Endothelial cell of umbilical vein (primary cell): Measurements from ENCODE around the gene SNX25.

Experiments
- CTCF ChIP-seq, 2 donors: IDR thresholded peaks; 1 replicate in 1 of 2; 2 replicates in 1 of 2; pipeline ENCODE4 v1.5.1; 2011; ENCODE audit warnings: low read length in 2 of 2, mild to moderate bottlenecking in 2 of 2, moderate library complexity in 2 of 2, control low read depth in 1 of 2, inconsistent platforms in 1 of 2, low read depth in 1 of 2; ENCODE audit not compliant: insufficient read depth in 1 of 2; ENCODE audit errors: extremely low read depth in 1 of 2
- EZH2 ChIP-seq: IDR thresholded peaks from 2 replicates; pipeline ENCODE4 v1.6.1; 2012; ENCODE audit warnings: borderline replicate concordance, low read depth, mild to moderate bottlenecking, moderate library complexity, low read length, inconsistent platforms; ENCODE audit not compliant: severe bottlenecking
- GATA2 ChIP-seq: IDR thresholded peaks from 2 replicates; pipeline ENCODE4 v1.7.0; 2011; ENCODE audit warnings: low read depth, mild to moderate bottlenecking, moderate library complexity, mixed read lengths, low read length; ENCODE audit not compliant: insufficient read length, insufficient read depth
- MAX ChIP-seq: IDR thresholded peaks from 2 replicates; pipeline ENCODE4 v1.6.1; 2011; ENCODE audit not compliant: insufficient read depth, insufficient read length
- POLR2A ChIP-seq: IDR thresholded peaks from 2 replicates; pipeline ENCODE4 v1.6.1; 2012; ENCODE audit warnings: low read depth, mild to moderate bottlenecking, control low read depth, low read length

GRCh38 chr4:185201977-185202962 lies 7.1 kb upstream of the SNX25 start:
- TF ChIP-seq CTCF (IDR thresholded peaks at IDR 0.05; ENCODE audit: extremely low read depth in 1 of 2, insufficient read depth in 1 of 2, low read depth in 1 of 2, low read length in 2 of 2) (no peak), EZH2 (no peak), POLR2A (no peak), GATA2 (peak; percentile 59), MAX (no peak)
